Kidney (tissue), 14 donors: Measurements from ENCODE around the gene NRG2. TPM values are rescaled to one million over a fixed set of nuclear protein-coding genes. Genes with fewer than 3 reads are reported as not detected.

Experiments used
- DNase-seq, 5 donors: peaks; one replicate each; pipeline ENCODE4 v3.0.0-alpha.2; 2013 to 2020
- FAIRE-seq: peaks from 2 replicates; lab custom pipeline; 2012; peaks lifted over from hg19 to GRCh38; lab: Jason Lieb, UNC
- H3K27ac ChIP-seq, 2 donors: one replicate each; pipeline ENCODE4 v1.7.0; 2013; ENCODE audit warnings: low read depth in 2 of 2, low read length in 2 of 2, inconsistent platforms in 1 of 2
- H3K27me3 ChIP-seq: one replicate; pipeline ENCODE4 v1.7.1; 2013; ENCODE audit warnings: low read length, inconsistent platforms; ENCODE audit not compliant: control insufficient read depth, insufficient read depth
- H3K36me3 ChIP-seq, 3 donors: one replicate each; pipeline versions ENCODE4 v1.7.0 to v1.7.1; 2013; ENCODE audit warnings: low read length in 3 of 3, control low read depth in 1 of 3, inconsistent platforms in 1 of 3; ENCODE audit not compliant: insufficient read depth in 3 of 3, control insufficient read depth in 2 of 3
- H3K4me1 ChIP-seq, 3 donors: one replicate each; pipeline versions ENCODE4 v1.7.0 to v1.7.1; 2013; ENCODE audit warnings: low read length in 3 of 3, inconsistent platforms in 1 of 3, low read depth in 1 of 3; ENCODE audit not compliant: control insufficient read depth in 2 of 3, insufficient read depth in 2 of 3
- H3K4me3 ChIP-seq, 3 donors: one replicate each; pipeline versions ENCODE4 v1.7.0 to v1.8.1; 2013; ENCODE audit warnings: low read length in 3 of 3, control low read depth in 1 of 3, inconsistent platforms in 1 of 3
- H3K9ac ChIP-seq, 3 donors: one replicate each; pipeline versions ENCODE4 v1.7.0 to v1.7.1; 2013; ENCODE audit warnings: low read length in 3 of 3, control low read depth in 1 of 3, inconsistent platforms in 1 of 3
- H3K9me3 ChIP-seq, 3 donors: one replicate each; pipeline versions ENCODE4 v1.7.0 to v1.7.1; 2013; ENCODE audit warnings: low read length in 3 of 3, control low read depth in 1 of 3, inconsistent platforms in 1 of 3; ENCODE audit not compliant: control insufficient read depth in 2 of 3, insufficient read depth in 1 of 3
- CTCF ChIP-seq: IDR thresholded peaks from 3 replicates; pipeline ENCODE4 v1.5.1; 2012; ENCODE audit warnings: mild to moderate bottlenecking, moderate library complexity, borderline replicate concordance; ENCODE audit not compliant: insufficient read depth; ENCODE audit errors: extremely low read depth
- intact Hi-C: fragments of 100-400 bp; cut with DNase I; formaldehyde crosslinking; loops from one replicate; pipeline ENCODE4 v1.11.1; 2022
- polyA plus RNA-seq: library from polyadenylated mRNA; stranded (reverse); fragments of 350-450 nt; fragmentation: Illumina TruSeq; extraction: RNeasy Lipid Tissue Mini Kit (QIAGEN cat#74804); gene quantifications from one replicate; pipeline ENCODE4 v1.2.3, GENCODE V29; 2014; ENCODE audit warnings: low read depth, low replicate concordance; ENCODE audit not compliant: insufficient read depth
- total RNA-seq: library from RNA; stranded (reverse); fragmentation: NEBNext Ultra II Directional; extraction: Animal tissue kit (Norgen Biotek cat#: 25700); gene quantifications from one replicate; pipeline ENCODE4 v1.2.1, GENCODE V29; 2021
- donor health status: control.
- donor health status: control.
- donor health status: control.
- donor health status: control.
- donor health status: control.
- donor health status: DM: yes; HTN: yes; CAD: no.
- donor health status: Normal renal cell carcinoma (clear cell type).

NRG2 gene
- total and polyA plus RNA-seq, 2 donors from 2014 or later: 1.9 to 4.6 TPM

- no peak overlapping the region for H3K9ac ChIP-seq
- no peaks in the 10 kb centered on the region for H3K36me3 ChIP-seq
- no peaks in the 10 kb centered on the region for H3K4me1 ChIP-seq
- intact Hi-C loops: no loop called here
- DNase-seq: no peak
- TF ChIP-seq CTCF: no peak
- no peak overlapping the region for H3K4me3 ChIP-seq
- FAIRE-seq: no peak
- no peaks in the 10 kb centered on the region for H3K9me3 ChIP-seq
- H3K27me3 ChIP-seq: no peaks in the 10 kb centered on the region
- no peak overlapping the region for H3K27ac ChIP-seq
These were observed 67.8 kb downstream of the NRG2 start for GRCh38 chr5:139975306-139975705.

- H3K4me3 ChIP-seq: no peak overlapping the region
- no peaks in the 10 kb centered on the region for H3K9me3 ChIP-seq
- FAIRE-seq: no peak
- no peak for TF ChIP-seq CTCF
- peak in 2 of 5 donors; percentile 30 to 45 for DNase-seq
- no peak overlapping the region for H3K27ac ChIP-seq
- H3K4me1 ChIP-seq: no peaks in the 10 kb centered on the region
- no peak overlapping the region for H3K9ac ChIP-seq
- intact Hi-C loops: no loop called here
- H3K27me3 ChIP-seq: no peaks in the 10 kb centered on the region
- no peaks in the 10 kb centered on the region for H3K36me3 ChIP-seq
These were observed 68.4 kb downstream of the NRG2 start for GRCh38 chr5:139974661-139975060.

- no peak overlapping the region for H3K27ac ChIP-seq
- intact Hi-C loops: no loop called here
- no peaks in the 10 kb centered on the region for H3K36me3 ChIP-seq
- no peak overlapping the region for H3K9ac ChIP-seq
- H3K27me3 ChIP-seq: no peaks in the 10 kb centered on the region
- no peak for DNase-seq
- no peak for TF ChIP-seq CTCF
- no peaks in the 10 kb centered on the region for H3K4me1 ChIP-seq
- FAIRE-seq: no peak
- H3K4me3 ChIP-seq: no peak overlapping the region
- H3K9me3 ChIP-seq: no peaks in the 10 kb centered on the region
These were observed 71.8 kb downstream of the NRG2 start for GRCh38 chr5:139971202-139971725.

GRCh38 chr5:139969318-139969717, 73.8 kb downstream of the NRG2 start:
- H3K27ac ChIP-seq: no peak overlapping the region
- intact Hi-C loops: loop anchor here (5.0 kb wide), 1 partner anchor 182 kb away; no protein-coding TSS in a partner anchor
- FAIRE-seq: no peak
- no peaks in the 10 kb centered on the region for H3K4me1 ChIP-seq
- H3K9ac ChIP-seq: no peak overlapping the region
- no peaks in the 10 kb centered on the region for H3K36me3 ChIP-seq
- no peak for DNase-seq
- no peaks in the 10 kb centered on the region for H3K27me3 ChIP-seq
- H3K9me3 ChIP-seq: no peaks in the 10 kb centered on the region
- H3K4me3 ChIP-seq: no peak overlapping the region
- TF ChIP-seq CTCF: no peak
